SW480 (cell line): ENCODE data around the gene NECAB3.

Source experiments
- DNase-seq: peaks from one replicate; pipeline ENCODE4 v3.0.0-alpha.2; 2016; ENCODE audit warnings: low spot score

The NECAB3 gene

GRCh38 chr20:33621717-33622400 lies 52.4 kb downstream of the NECAB3 start:
- DNase-seq = no peak

GRCh38 chr20:33612001-33612400 lies 62.2 kb downstream of the NECAB3 start:
- no peak for DNase-seq

- DNase-seq = no peak
Observed at GRCh38 chr20:33611106-33611505, 63.1 kb downstream of the NECAB3 start.

- no peak for DNase-seq
Observed at GRCh38 chr20:33609504-33609903, 64.7 kb downstream of the NECAB3 start.
